KOPT-K1 (cell line): ENCODE results near the gene CHD9NB.
A peak's percentile ranks its signal among the peaks of the same experiment; 100 is the strongest.
"Not testable (repeated sequence)": the region's sequence is repeated elsewhere in the genome, so short reads cannot be mapped to it uniquely, and the experiment has no call there.

Experiments used
- H3K27ac ChIP-seq: fragments of 200-600 bp; sonication (generic); 2 replicates; pipeline ENCODE4 v1.5.1; 2016; ENCODE audit warnings: antibody characterized with exemption, mild to moderate bottlenecking, low read depth, low read length; ENCODE audit not compliant: poor library complexity, severe bottlenecking
- H3K36me3 ChIP-seq: fragments of 200-600 bp; sonication (generic); 2 replicates; pipeline ENCODE4 v1.5.1; 2017; ENCODE audit warnings: antibody characterized with exemption, mild to moderate bottlenecking, low read length, moderate library complexity; ENCODE audit not compliant: insufficient read depth
- H3K9me3 ChIP-seq: fragments of 200-600 bp; sonication (generic); 2 replicates; pipeline ENCODE4 v1.5.1; 2017; ENCODE audit warnings: antibody characterized with exemption, low read length, mild to moderate bottlenecking; ENCODE audit not compliant: insufficient read depth, poor library complexity, severe bottlenecking

Gene CHD9NB

DNA sequence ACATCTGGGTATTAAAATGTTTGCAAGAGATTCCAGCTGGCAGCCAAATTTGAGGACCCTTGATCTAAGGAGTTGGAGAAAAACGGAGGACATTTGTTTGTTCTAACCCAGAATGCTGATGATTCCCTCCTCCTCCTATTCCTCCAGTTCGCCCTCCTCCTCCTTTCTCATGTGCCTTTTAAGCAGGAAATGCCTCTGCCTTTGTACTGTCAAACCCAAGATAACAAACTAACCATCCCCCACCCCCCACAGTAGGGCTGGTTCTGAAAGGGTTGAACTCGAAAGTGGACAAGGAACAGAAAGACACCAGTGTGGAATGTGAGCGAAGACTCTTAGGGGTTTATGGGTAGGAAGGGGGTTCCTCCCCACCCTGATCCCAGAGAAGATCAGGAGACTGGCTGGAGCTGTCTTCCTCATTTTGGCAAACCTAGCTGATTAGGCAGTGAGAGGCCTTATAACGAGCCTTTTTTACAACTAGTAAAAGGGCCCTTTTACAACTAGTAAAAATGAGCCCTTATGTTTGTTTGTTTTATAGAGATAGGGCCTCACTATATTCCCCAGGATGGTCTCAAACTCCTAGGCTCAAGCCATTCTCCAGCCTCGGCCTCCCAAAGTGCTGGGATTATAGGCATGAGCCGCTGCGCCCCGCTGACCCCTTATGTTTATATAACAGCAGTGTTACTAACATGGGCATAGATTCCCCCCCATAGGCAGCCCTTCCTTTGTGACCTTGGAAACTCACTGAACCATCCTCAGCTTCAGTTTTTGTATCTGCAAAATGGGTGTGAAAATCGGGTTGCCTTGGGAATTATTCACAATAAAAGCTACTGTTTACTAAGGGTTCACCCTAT, 3.1 kb upstream of the CHD9NB start:
- Histone ChIP-seq H3K27ac (peak overlapping the region; percentile 73), H3K36me3 (0 out of 2 replicates have a peak, but pooled peaks cover 5% of the 10 kb centered on the region), H3K9me3 (no peaks in the 10 kb centered on the region)

DNA sequence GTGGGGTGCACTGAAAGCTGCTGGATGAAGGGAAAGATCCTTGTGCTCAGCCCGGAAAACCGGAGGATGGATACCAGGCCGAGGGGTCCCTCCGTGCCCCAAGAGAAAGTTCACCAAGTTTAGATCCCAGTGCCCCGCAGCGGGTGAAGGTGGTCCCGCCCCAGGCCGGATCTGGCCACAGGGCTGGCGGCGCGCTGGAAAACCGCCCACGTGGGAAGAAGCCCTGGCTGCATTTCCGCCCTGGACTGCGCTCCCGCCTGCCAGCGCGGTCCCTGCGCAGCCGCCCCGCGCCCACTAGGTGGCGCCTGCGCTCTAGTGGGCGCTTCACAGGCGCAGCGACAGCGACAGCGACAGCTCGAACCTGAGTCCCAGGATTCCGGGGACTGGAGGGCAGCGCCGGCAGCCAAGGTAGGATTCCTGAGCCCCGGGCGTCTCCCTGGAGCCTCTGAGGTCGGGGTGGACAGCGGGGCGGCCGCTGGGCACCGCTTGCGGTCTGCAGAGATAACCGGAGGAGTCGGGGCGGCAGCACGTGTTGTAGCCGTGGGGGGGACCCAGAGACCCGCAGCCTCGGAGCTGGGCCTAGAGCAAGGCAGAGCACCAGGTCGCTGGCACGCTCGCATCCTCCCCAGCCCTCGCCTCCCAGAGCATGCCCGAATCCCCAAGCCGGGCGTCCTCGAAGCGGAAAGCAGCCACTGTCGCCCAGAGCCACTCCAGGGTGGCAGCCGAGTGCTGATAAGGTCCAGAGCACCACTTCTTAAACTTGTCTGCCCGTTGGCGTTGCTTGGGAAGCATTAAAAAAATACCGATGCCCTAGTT, 2.2 kb upstream of the CHD9NB start, which contains the start of gene CHD9:
TSS of gene CHD9 (plus strand) at position 322 of the 816 bp plus-strand sequence. CDS start 101,099 bp downstream, outside the sequence.
- Histone ChIP-seq H3K9me3 (no peaks in the 10 kb centered on the region), H3K36me3 (no peaks in the 10 kb centered on the region), H3K27ac (peak within 1 kb of the TSS; percentile 73)

DNA sequence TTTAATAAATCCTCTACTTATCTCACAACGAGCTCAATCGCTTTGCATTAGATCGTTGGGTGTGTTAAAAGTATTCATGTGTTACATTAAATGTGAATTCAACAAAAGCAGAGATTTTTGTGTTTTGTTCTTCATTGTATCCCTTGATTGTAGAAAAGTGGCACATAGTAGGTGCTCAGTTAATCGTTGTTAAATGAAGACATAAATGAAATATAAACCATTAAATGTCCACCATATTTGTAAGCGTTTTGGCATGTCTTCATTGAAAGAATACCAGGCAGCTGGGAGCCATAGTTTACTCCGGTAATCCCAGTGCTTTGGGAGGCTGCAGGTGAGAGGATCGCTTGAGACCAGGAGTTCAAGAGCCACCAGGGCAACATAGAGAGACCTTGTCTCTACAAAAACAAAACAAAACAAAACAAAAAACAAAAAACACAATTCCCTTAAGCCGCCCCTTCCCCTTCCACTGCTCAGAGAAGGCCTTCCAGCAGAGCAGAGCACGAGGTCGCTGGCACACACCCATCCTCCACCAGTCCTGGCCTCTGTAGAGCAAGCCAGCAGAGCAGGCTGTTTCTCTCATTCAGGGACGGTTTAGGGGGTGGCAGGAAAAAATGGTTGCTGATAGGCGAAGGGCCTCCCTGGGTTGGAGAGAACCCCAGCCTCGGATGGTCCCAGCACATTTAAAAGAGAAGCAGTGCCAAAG, 1.4 kb upstream of the CHD9NB start:
- H3K9me3 ChIP-seq = no peaks in the 10 kb centered on the region
- no peaks in the 10 kb centered on the region for H3K36me3 ChIP-seq
- peak overlapping the region; percentile 73 for H3K27ac ChIP-seq

DNA sequence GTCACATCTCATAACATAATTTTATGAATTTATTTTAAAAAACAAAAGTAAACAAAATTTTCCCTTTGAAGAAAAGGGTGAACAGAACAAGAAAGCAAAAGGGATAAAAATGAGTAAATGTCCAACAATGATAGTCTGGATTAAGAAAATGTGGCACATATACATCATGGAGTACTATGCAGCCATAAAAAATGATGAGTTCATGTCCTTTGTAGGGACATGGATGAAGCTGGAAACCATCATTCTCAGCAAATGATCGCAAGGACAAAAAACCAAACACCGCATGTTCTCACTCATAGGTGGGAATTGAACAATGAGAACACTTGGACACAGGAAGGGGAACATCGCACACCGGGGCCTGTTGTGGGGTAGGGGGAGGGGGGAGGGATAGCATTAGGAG, 1.4 kb downstream of the CHD9NB start:
- H3K9me3 ChIP-seq, H3K27ac ChIP-seq, H3K36me3 ChIP-seq: not testable (repeated sequence)

DNA sequence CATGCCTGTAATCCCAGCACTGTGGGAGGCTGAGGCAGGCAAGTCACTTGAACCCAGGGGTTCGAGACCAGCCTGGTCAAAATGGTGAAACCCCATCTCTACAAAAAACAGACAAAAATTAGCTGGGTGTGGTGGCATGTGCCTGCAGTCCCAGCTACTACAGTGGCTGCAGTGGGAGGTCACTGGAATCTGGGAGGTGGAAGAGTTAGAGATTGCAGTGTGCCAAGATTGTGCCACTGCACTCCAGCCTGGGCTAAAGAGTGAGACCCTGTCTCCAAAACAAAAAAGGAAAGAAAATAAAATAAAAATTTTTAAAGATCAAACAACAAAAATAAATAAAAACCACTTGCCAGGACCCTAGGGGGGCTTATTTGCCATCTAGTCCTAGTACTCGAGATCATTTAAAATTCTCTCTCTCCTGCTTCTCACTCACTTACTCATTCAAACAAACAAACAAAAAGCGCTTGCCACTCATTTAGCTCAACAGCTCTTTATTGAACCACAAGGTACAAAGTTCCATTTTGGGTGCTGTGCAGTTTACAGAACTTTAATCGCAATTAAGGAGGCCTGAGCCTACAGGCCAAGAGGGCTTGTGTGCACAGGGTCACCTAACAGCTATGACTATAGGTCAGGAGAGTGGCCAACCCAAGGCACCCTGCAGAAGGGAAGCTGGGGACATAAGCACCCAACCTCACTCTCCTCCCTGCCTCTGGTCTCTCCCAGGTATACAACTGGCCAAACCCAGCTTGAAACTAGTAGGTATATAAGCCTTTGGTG, 4.4 kb downstream of the CHD9NB start:
- Histone ChIP-seq H3K36me3 (no peaks in the 10 kb centered on the region), H3K9me3 (no peaks in the 10 kb centered on the region), H3K27ac (no peak overlapping the region)

DNA sequence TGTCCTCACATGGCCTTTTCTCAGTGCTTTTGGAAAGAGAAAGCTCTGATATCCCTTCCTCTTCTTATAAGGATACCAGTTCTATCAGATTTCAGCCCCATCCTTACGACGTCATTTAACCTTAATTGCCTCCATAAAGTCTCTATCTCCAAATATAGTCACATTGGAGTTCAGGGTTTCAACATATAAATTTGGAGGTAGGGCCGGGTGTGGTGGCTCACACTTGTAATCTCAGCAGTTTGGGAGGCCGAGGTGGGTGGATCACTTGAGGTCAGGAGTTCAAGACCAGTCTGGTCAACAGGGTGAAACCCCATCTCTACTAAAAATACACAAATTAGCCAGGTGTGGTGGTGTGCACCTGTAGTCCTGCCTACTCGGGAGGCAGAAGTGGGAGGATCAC, 5.2 kb downstream of the CHD9NB start:
- H3K36me3 ChIP-seq, H3K9me3 ChIP-seq, H3K27ac ChIP-seq: not testable (repeated sequence)

DNA sequence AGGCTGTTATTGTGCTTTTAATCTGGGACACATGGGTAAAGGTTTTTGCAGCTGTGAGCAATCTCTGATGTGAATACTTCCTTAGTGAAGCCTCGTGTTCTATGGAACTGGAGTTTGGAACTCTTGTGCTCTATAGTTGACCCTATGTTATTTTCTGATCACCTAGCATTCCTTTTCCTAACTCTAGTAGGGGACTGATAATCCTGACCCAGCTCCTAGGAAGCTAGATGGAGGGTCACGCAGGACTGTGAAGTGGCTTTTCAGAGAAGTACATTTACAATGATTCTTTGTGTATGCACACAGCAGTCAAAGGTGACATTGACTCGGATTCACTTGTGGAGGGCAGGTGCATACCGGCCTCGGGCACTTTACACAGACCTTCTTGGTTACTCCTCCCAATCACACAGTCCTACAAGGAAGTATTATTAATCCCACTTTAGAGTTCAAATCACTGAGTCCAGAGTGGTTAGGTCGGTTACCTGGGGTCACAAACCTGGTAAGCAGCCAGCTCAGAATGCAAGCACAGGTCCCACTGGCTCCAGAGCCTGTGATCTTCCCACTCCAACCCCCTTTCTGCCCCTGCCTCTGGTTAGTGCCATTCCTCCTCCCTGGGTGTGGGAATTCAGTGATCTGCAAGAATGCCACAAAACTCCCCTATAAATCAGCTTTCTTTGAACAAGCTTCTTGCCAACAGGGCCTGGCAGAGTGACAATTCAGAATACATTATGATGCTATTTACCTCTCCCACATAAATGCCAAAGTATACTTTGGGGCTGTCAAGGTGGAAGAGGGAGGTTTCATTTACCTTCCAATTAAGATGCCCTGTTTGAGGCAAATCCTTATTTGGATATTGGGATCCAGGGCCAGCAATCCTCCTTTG, 7.1 kb downstream of the CHD9NB start:
- Histone ChIP-seq H3K27ac (no peak overlapping the region), H3K36me3 (no peaks in the 10 kb centered on the region), H3K9me3 (no peaks in the 10 kb centered on the region)

DNA sequence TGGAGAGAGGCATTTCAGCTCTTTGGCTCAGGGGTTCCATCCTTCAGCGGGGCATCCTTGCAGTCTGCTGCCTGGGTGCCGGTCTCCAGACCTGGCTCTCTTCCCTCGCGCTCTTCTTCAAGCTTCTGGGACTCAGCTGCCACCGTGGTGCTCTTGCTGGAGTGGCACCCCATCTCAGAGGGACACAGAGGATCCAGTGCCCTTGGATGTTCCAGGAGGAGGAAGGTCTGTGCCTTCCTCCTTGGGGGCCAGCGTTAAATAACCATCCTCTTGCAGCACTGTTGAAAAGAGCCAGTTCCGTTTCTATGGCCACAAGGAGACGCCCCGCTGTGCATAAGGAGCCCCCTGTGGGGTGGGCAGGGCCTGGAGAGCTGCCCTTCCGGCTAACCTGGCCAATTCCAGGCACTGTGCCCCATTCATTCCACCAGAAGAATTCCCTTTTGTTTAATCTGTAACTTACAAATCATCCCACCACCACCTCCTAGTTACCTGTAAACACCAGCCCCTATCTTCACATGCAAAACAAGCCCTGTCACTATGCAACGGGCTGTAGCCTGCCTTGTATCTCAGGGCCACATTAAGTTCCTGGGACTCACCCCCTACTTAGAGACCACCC, 8.6 kb downstream of the CHD9NB start:
- H3K9me3 ChIP-seq = no peaks in the 10 kb centered on the region
- H3K36me3 ChIP-seq = no peaks in the 10 kb centered on the region
- no peak overlapping the region for H3K27ac ChIP-seq

DNA sequence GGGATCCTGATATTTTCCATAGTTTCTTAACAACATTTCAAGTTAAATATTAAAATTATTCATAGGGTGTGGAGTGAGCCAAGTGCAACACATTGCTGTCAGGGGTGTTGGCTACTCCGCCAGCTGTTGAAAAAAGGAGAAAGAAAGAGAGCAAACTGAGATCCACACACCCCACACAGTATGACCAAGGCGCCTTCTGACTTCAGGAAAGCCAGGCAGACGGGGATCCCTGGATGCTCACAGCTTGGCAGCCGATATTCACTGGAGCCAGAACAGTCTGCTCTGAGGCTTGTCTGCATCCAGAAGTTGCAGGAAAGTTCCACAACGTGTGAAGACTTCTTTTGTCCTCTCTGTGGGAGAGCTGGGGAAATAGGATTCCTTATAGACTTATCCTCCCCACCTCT, 9.3 kb downstream of the CHD9NB start:
- Histone ChIP-seq H3K36me3 (no peaks in the 10 kb centered on the region), H3K9me3 (no peaks in the 10 kb centered on the region), H3K27ac (no peak overlapping the region)

DNA sequence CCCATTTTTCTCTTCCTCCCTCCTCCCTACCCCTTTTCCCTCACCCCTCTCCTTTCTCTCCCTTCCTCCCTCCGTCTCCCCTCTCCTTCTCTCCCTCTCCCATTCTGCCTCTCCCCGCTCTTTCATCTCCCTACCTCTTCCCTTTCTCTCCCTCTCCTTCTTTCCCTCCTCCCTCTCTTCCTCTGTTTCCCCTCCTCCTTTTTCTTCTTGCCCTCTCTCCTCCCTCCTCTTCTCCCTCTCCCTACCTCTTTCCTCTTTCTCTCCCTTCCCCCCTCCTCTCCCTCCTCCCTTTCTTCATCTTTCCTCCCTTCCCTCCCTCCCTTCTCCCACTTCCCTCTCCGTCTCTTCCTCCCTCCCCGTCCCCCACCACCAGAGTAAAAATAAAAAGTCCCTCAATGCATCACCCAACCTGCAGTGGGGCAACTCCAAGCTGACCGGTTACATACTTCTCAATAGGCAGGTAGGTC, 10.4 kb downstream of the CHD9NB start:
- H3K36me3 ChIP-seq = no peaks in the 10 kb centered on the region
- H3K27ac ChIP-seq = no peak overlapping the region
- H3K9me3 ChIP-seq = no peaks in the 10 kb centered on the region

DNA sequence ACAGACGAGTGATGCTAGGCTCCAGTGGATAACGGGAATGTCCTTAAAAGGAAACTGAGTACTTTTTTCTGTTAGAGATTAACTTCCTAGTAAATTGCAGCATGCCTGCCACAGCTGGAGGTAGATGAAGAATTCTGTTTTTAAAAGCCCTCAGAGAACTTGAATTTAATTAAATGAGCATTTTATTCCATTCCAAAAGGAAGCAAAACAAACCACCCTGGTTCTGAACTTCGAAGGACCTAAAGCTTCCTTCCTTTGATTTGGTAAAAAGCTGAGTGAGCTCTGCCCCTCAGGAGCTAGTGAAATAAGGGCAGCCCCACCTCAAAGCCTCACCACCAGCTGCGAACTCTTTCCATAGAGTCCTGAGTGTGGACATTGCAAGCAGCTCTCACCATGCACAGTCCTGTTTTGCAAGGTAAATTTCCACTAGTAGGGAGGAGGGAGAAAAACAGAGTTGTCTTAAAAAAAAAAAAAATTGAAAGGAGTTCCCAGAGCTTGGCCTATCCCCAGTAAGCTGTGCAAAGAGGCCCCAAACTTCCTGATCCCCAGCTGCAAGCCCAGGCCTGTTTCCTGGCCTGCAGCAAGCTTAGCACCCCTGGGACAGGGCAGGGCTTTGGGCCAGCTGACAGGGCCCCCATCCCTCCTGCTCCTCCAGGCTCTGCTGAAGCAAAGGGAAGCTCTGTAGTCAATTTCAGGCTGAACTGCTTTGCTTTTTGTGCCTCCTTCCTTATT, 11.2 kb downstream of the CHD9NB start:
- H3K9me3 ChIP-seq = no peaks in the 10 kb centered on the region
- no peaks in the 10 kb centered on the region for H3K36me3 ChIP-seq
- H3K27ac ChIP-seq = no peak overlapping the region

DNA sequence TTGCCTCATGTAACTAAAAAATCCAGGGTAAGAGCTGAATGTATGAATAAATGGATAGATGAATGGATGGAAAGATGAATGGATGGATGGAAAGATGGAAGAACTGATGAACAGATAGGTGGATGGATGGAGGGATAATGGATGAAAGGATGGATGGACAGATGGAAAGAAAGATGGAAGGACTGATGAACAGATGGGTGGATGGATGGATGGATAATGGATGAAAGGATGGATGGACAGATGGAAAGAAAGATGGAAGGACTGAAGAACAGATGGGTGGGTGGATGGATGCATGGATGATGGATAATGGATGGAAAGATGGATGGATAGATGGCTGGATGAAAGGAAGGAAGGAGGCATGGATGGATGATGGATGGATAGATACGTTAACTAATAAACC, 11.9 kb downstream of the CHD9NB start:
- H3K36me3 ChIP-seq = no peaks in the 10 kb centered on the region
- H3K27ac ChIP-seq = no peak overlapping the region
- no peaks in the 10 kb centered on the region for H3K9me3 ChIP-seq

DNA sequence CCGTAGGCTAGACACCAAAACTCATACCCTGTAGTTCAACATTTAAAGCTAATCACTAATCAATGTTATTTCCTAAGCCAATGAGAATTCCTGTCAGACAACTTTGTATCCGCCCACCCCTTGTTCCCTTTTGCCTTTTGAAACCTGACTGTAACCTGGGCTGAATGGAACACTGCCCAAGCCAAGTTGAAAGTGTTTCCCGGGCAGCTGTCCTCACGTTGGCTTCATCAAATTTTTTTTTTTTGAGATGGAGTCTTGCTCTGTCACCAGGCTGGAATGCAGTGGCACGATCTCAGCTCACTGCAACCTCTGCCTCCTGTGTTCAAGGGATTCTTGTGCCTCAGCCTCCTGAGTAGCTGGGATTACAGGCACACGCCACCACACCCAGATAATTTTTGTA, 16.0 kb downstream of the CHD9NB start:
- H3K9me3 ChIP-seq = peaks cover 17% of the 10 kb centered on the region
- not testable (repeated sequence) for H3K36me3 ChIP-seq, H3K27ac ChIP-seq
